Measurements from ENCODE around the gene UBE2E2.
A peak's percentile ranks its signal among the peaks of the same experiment; 100 is the strongest.

Gene UBE2E2

GRCh38 chr3:23438657-23439056 lies 235.5 kb downstream of the UBE2E2 start:
- no peaks in the 10 kb centered on the region for H3K36me3 ChIP-seq (ENCODE audit: insufficient read depth, low read length)
- H3K27ac ChIP-seq (ENCODE audit: low read length), result no peak overlapping the region
- no peaks in the 10 kb centered on the region for H3K9me3 ChIP-seq (ENCODE audit: insufficient read depth, low read length, severe bottlenecking)
- no peaks in the 10 kb centered on the region for H3K79me2 ChIP-seq (ENCODE audit: insufficient read depth, low read length)
- ATAC-seq (ENCODE audit: insufficient read depth, low read depth) (no peak), DNase-seq (no peak)
- no peak overlapping the region for H3K9ac ChIP-seq (ENCODE audit: low read depth, low read length)
- H3K4me2 ChIP-seq (ENCODE audit: insufficient read depth, low read length), result no peak overlapping the region
- H3K4me3 ChIP-seq (ENCODE audit: low read depth in 1 of 2, low read length in 2 of 2), result no peak overlapping the region
- H4K20me1 ChIP-seq (ENCODE audit: insufficient read depth, low read length), result no peaks in the 10 kb centered on the region
- H3K27me3 ChIP-seq (ENCODE audit: insufficient read depth, low read length, poor library complexity), result no peaks in the 10 kb centered on the region
- H3K4me1 ChIP-seq (ENCODE audit: insufficient read depth, low read length), result peaks cover 47% of the 10 kb centered on the region
- TF ChIP-seq, protein P1, sequence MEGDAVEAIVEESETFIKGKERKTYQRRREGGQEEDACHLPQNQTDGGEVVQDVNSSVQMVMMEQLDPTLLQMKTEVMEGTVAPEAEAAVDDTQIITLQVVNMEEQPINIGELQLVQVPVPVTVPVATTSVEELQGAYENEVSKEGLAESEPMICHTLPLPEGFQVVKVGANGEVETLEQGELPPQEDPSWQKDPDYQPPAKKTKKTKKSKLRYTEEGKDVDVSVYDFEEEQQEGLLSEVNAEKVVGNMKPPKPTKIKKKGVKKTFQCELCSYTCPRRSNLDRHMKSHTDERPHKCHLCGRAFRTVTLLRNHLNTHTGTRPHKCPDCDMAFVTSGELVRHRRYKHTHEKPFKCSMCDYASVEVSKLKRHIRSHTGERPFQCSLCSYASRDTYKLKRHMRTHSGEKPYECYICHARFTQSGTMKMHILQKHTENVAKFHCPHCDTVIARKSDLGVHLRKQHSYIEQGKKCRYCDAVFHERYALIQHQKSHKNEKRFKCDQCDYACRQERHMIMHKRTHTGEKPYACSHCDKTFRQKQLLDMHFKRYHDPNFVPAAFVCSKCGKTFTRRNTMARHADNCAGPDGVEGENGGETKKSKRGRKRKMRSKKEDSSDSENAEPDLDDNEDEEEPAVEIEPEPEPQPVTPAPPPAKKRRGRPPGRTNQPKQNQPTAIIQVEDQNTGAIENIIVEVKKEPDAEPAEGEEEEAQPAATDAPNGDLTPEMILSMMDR (IDR thresholded peaks at IDR 0.05; ENCODE audit: borderline replicate concordance, extremely low read depth, low read length, poor library complexity, severe bottlenecking), result no peak
- no peak for TF ChIP-seq EZH2 (IDR thresholded peaks at IDR 0.05; ENCODE audit: borderline replicate concordance, low read depth, low read length, severe bottlenecking)
- no peak overlapping the region for H2AFZ ChIP-seq (ENCODE audit: low read depth, low read length)

- H3K9ac ChIP-seq (ENCODE audit: low read depth, low read length), result no peak overlapping the region
- no peak for TF ChIP-seq EZH2 (IDR thresholded peaks at IDR 0.05; ENCODE audit: borderline replicate concordance, low read depth, low read length, severe bottlenecking)
- TF ChIP-seq, protein P1 (IDR thresholded peaks at IDR 0.05; ENCODE audit: borderline replicate concordance, extremely low read depth, low read length, poor library complexity, severe bottlenecking), result no peak
- no peak for DNase-seq
- H3K27me3 ChIP-seq (ENCODE audit: insufficient read depth, low read length, poor library complexity), result no peaks in the 10 kb centered on the region
- H3K4me1 ChIP-seq (ENCODE audit: insufficient read depth, low read length), result peaks cover 51% of the 10 kb centered on the region
- H3K4me3 ChIP-seq (ENCODE audit: low read depth in 1 of 2, low read length in 2 of 2), result no peak overlapping the region
- H3K9me3 ChIP-seq (ENCODE audit: insufficient read depth, low read length, severe bottlenecking), result no peaks in the 10 kb centered on the region
- no peaks in the 10 kb centered on the region for H3K79me2 ChIP-seq (ENCODE audit: insufficient read depth, low read length)
- no peak overlapping the region for H3K4me2 ChIP-seq (ENCODE audit: insufficient read depth, low read length)
- H3K27ac ChIP-seq (ENCODE audit: low read length), result no peak overlapping the region
- no peaks in the 10 kb centered on the region for H4K20me1 ChIP-seq (ENCODE audit: insufficient read depth, low read length)
- ATAC-seq (ENCODE audit: insufficient read depth, low read depth), result no peak
- no peak overlapping the region for H2AFZ ChIP-seq (ENCODE audit: low read depth, low read length)
- no peaks in the 10 kb centered on the region for H3K36me3 ChIP-seq (ENCODE audit: insufficient read depth, low read length)
Observed at GRCh38 chr3:23439080-23439479, 236.0 kb downstream of the UBE2E2 start.

GRCh38 chr3:23440416-23441294 lies 237.5 kb downstream of the UBE2E2 start:
- H3K36me3 ChIP-seq (ENCODE audit: insufficient read depth, low read length), result no peaks in the 10 kb centered on the region
- peak overlapping the region; percentile 73 for H3K27ac ChIP-seq (ENCODE audit: low read length)
- H4K20me1 ChIP-seq (ENCODE audit: insufficient read depth, low read length), result no peaks in the 10 kb centered on the region
- no peak overlapping the region for H3K4me3 ChIP-seq (ENCODE audit: low read depth in 1 of 2, low read length in 2 of 2)
- DNase-seq, result peak; percentile 19
- H3K9me3 ChIP-seq (ENCODE audit: insufficient read depth, low read length, severe bottlenecking), result no peaks in the 10 kb centered on the region
- H3K4me2 ChIP-seq (ENCODE audit: insufficient read depth, low read length), result peak overlapping the region; percentile 29; the same call in 1 of the 2 replicates
- H3K9ac ChIP-seq (ENCODE audit: low read depth, low read length), result peak overlapping the region; percentile 26; the same call in 1 of the 2 replicates
- peak; percentile 54 for ATAC-seq (ENCODE audit: insufficient read depth, low read depth)
- peak overlapping the region; percentile 10; the same call in 1 of the 2 replicates for H2AFZ ChIP-seq (ENCODE audit: low read depth, low read length)
- TF ChIP-seq, protein P1 (IDR thresholded peaks at IDR 0.05; ENCODE audit: borderline replicate concordance, extremely low read depth, low read length, poor library complexity, severe bottlenecking), result no peak
- no peak for TF ChIP-seq EZH2 (IDR thresholded peaks at IDR 0.05; ENCODE audit: borderline replicate concordance, low read depth, low read length, severe bottlenecking)
- H3K27me3 ChIP-seq (ENCODE audit: insufficient read depth, low read length, poor library complexity), result no peaks in the 10 kb centered on the region
- H3K79me2 ChIP-seq (ENCODE audit: insufficient read depth, low read length), result no peaks in the 10 kb centered on the region
- H3K4me1 ChIP-seq (ENCODE audit: insufficient read depth, low read length), result peaks cover 43% of the 10 kb centered on the region
